ENCODE results near the gene ZNF318. TPM values are rescaled to one million over a fixed set of nuclear protein-coding genes. Genes with fewer than 3 reads are reported as not detected.
"Not testable (repeated sequence)": the region's sequence is repeated elsewhere in the genome, so short reads cannot be mapped to it uniquely, and the experiment has no call there.

ZNF318 gene
- total and polyA plus RNA-seq, 9 donors, result 8.3 to 26.0 (median 19.6) TPM

- Histone ChIP-seq H3K4me1 (ENCODE audit: insufficient read depth) (peaks cover 2% of the 10 kb centered on the region), H3K36me3 (no peaks in the 10 kb centered on the region), H3K27ac (no peak overlapping the region), H3K4me3 (no peak overlapping the region), H3K27me3 (no peaks in the 10 kb centered on the region), H3K9me3 (no peaks in the 10 kb centered on the region)
- intact Hi-C loops (cut with DNase I), result no loop called here
- TF ChIP-seq EP300 (IDR thresholded peaks at IDR 0.05) (no peak), CTCF (IDR thresholded peaks at IDR 0.05) (no peak), POLR2A (IDR thresholded peaks at IDR 0.05) (no peak)
- no peak for DNase-seq
These were observed 10.1 kb downstream of the ZNF318 start for GRCh38 chr6:43359381-43359780.

DNA sequence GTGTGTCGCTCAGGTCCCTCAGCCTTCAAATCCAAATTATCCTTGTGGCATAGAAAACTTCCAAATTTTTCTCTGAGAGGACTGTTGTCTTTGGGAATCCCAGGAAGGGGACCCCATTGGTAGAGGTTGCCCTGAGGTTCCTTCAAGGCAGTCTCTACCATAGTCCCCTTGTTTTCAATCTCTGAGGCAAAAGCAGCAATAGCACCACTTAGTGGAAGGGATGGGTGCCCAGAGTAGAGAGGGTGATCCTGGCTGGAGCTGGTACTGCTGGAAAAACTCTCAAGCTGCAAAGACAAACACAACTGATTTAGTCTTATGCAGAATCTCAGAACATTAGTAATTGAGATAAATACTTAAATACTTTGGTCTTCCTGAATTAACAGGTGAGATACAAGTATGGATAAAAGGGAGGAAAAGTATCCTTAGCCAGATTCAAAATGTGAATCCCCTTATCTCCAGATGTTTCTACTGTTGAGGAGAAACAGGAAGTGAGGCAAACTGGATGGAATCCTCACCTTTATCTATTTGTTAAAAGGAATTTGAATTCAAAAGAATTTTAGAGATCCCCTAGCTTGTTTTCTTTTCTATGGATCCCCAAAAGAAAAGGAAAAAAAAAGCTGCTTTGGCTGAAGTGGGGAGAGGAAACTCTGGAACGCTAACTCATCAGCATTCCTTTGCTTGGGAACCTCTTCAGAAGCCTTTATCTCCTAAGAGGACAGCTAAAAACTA is 13.4 kb downstream of the ZNF318 start:
- Histone ChIP-seq H3K4me1 (ENCODE audit: insufficient read depth) (no peaks in the 10 kb centered on the region), H3K27ac (no peak overlapping the region), H3K36me3 (no peaks in the 10 kb centered on the region), H3K4me3 (no peak overlapping the region), H3K27me3 (no peaks in the 10 kb centered on the region), H3K9me3 (no peaks in the 10 kb centered on the region)
- intact Hi-C loops (cut with DNase I), result no loop called here
- no peak for DNase-seq
- WGBS, 3 donors, result 53 to 56% (median 56%) methylated on average over 2 of the region's 2 CpGs
- no peak for TF ChIP-seq POLR2A (IDR thresholded peaks at IDR 0.05)
- TF ChIP-seq CTCF (IDR thresholded peaks at IDR 0.05), result no peak
- no peak for TF ChIP-seq EP300 (IDR thresholded peaks at IDR 0.05)

DNA sequence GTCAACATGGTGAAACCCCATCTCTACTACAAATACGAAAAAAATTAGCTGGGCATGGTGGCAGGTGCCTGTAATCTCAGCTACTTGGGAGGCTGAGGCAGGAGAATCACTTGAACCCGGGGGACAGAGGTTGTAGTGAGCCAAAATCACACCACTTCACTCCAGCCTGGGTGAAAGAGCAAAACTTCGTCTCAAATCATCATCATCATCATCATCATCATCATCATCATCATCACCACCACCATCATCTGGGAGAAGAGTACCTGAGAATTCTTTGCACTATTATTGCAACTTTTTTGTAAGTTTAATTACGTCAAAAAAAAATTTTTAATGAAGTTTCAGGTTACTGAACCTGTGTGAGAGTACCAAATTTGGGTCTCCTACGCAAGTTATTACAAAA is 17.5 kb downstream of the ZNF318 start:
- intact Hi-C loops (cut with DNase I), result not testable (repeated sequence)
- 90 to 94% (median 93%) methylated on average over 5 of the region's 5 CpGs for WGBS, 3 donors

GRCh38 chr6:43347444-43347843 is 22.0 kb downstream of the ZNF318 start:
- no peak for DNase-seq
- no peak overlapping the region for H3K27ac ChIP-seq
- no peaks in the 10 kb centered on the region for H3K4me1 ChIP-seq (ENCODE audit: insufficient read depth)
- no peak for TF ChIP-seq POLR2A (IDR thresholded peaks at IDR 0.05)
- no peak for TF ChIP-seq EP300 (IDR thresholded peaks at IDR 0.05)
- WGBS, 3 donors, result 87 to 96% (median 91%) methylated on average over 3 of the region's 3 CpGs
- H3K4me3 ChIP-seq, result no peak overlapping the region
- intact Hi-C loops (cut with DNase I), result no loop called here
- no peaks in the 10 kb centered on the region for H3K9me3 ChIP-seq
- H3K27me3 ChIP-seq, result no peaks in the 10 kb centered on the region
- no peaks in the 10 kb centered on the region for H3K36me3 ChIP-seq

More for the DNA sequence above, 17.5 kb downstream of the ZNF318 start:
- not testable (repeated sequence) for H3K36me3 ChIP-seq; H3K4me3 ChIP-seq; DNase-seq; H3K27ac ChIP-seq; H3K9me3 ChIP-seq; H3K4me1 ChIP-seq (ENCODE audit: insufficient read depth); H3K27me3 ChIP-seq

DNA sequence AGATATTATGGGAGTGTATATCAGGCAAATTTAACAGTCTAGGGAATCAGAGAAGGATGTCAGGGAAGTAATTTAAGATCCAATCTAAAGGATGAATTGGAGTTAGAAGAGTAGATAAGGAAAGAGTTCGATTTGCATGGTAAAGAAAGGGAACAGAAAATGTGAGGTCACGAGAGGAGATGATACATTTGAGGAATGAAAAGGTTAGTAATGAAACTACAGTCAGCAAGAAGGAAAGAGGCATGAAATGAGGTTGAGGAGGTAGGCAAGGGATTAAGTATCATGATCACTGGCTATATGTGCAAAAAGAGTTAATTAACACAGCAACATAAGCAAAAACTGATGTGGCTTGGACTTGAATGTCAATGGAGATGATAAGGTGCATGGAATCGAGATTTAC is 22.4 kb downstream of the ZNF318 start:
- WGBS, 3 donors, result 78 to 82% (median 82%) methylated on average over 3 of the region's 3 CpGs
- no peaks in the 10 kb centered on the region for H3K36me3 ChIP-seq
- intact Hi-C loops (cut with DNase I), result no loop called here
- H3K9me3 ChIP-seq, result no peaks in the 10 kb centered on the region
- no peak for DNase-seq
- TF ChIP-seq EP300 (IDR thresholded peaks at IDR 0.05) (no peak), POLR2A (IDR thresholded peaks at IDR 0.05) (no peak), CTCF (IDR thresholded peaks at IDR 0.05) (no peak)
- no peak overlapping the region for H3K4me3 ChIP-seq
- no peak overlapping the region for H3K27ac ChIP-seq
- no peaks in the 10 kb centered on the region for H3K27me3 ChIP-seq
- no peaks in the 10 kb centered on the region for H3K4me1 ChIP-seq (ENCODE audit: insufficient read depth)

GRCh38 chr6:43346243-43346642 is 23.2 kb downstream of the ZNF318 start:
- WGBS, 3 donors, result 96 to 97% (median 97%) methylated on average over 11 of the region's 11 CpGs
- H3K27ac ChIP-seq; H3K4me3 ChIP-seq; DNase-seq; H3K27me3 ChIP-seq; H3K4me1 ChIP-seq (ENCODE audit: insufficient read depth); intact Hi-C loops (cut with DNase I); H3K36me3 ChIP-seq; H3K9me3 ChIP-seq: not testable (repeated sequence)

All from ovary (tissue), 9 donors.